VCaP (cell line): ENCODE measurements around the gene EEF2K.
A peak's percentile ranks its signal among the peaks of the same experiment; 100 is the strongest.

Experiments
- H3K27ac ChIP-seq: fragments of 450-650 bp; 2 replicates; pipeline ENCODE4 v1.5.1; 2017
- TF ChIP-seq, protein P1 (sequence below): fragments of 450-650 bp; conservative IDR thresholded peaks from 2 replicates; pipeline ENCODE4 v1.5.1; 2017; ENCODE audit warnings: mild to moderate bottlenecking, moderate library complexity

EEF2K gene

GRCh38 chr16:22190776-22191531 lies 15.1 kb upstream of the EEF2K start:
- H3K27ac ChIP-seq = peak overlapping the region; percentile 59
- TF ChIP-seq, protein P1, sequence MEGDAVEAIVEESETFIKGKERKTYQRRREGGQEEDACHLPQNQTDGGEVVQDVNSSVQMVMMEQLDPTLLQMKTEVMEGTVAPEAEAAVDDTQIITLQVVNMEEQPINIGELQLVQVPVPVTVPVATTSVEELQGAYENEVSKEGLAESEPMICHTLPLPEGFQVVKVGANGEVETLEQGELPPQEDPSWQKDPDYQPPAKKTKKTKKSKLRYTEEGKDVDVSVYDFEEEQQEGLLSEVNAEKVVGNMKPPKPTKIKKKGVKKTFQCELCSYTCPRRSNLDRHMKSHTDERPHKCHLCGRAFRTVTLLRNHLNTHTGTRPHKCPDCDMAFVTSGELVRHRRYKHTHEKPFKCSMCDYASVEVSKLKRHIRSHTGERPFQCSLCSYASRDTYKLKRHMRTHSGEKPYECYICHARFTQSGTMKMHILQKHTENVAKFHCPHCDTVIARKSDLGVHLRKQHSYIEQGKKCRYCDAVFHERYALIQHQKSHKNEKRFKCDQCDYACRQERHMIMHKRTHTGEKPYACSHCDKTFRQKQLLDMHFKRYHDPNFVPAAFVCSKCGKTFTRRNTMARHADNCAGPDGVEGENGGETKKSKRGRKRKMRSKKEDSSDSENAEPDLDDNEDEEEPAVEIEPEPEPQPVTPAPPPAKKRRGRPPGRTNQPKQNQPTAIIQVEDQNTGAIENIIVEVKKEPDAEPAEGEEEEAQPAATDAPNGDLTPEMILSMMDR = no peak

DNA sequence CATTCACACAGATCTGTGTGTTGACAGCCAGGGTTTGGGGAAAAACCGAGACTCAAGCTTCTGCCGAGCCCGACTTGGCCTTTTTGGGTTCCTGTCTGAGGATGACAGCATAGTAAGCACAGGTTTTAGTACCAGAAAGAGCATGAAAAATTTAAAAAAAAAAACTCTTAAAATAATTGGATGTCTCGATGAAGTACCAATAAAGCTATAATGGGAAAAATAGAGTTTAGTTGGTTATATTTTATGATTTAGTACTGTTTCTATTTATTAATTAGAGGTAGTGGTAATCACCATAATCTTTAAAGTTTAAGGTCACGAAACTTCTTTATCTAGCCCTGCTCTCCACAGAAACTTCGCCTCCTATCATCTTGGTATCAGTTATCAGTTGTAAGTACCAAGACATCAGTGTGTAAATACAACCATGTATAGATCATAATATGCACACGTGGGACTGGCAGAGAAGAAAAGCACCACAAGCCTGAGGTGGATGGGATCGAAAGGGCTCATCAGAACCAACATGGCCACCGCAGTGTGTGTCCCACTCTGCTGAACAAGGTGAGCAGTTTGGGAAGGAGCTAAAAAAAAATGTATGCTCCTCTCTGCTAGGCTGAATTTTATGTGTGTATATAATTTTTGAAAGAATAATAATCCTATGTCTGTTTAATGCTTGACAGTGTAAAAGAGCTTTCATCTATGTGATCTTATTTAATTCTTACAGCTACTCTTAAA lies 14.4 kb upstream of the EEF2K start:
- H3K27ac ChIP-seq = peak overlapping the region; percentile 59
- TF ChIP-seq, protein P1 = no peak

DNA sequence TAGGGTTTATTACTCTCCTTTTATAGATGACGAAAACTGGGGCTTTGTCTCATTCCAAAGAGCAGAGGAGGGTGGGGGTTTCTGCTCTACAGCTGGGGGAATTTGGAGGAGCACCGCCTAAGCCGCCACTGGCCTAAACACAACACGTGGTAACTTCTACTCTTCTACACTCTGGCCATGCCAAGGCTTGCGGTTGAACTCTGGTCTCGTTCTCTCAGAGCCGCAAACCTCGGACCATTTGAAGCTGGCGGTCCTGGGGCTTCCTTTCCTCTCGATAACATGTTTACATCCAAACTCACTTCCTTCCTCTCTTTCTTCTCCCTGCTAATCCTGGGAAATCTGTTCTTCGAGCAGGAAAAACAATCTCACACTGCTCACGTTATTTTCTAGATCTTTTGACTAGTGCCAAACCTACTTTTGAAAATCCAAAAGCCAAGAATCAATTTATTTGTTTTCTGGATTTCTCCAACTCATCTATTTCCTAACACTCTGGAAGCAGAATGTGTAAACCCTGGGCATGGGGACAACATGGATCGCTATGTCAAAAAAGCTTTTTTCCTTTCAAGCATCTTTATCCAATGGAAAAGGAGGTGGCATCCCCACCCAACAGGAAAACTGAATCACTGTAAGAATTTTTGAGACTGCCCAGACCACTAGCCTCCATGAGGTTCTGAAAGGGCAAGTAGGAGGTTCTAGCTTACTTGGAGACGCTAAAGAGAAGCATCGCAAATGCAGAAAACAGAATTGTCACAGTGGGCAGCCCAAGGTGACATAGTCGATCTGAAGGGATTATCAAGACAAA lies 13.6 kb upstream of the EEF2K start:
- H3K27ac ChIP-seq = peak overlapping the region; percentile 59

GRCh38 chr16:22193063-22193411 lies 13.0 kb upstream of the EEF2K start:
- H3K27ac ChIP-seq = no peak overlapping the region

More for the DNA sequence above, 13.6 kb upstream of the EEF2K start:
- TF ChIP-seq, protein P1 = no peak

GRCh38 chr16:22194707-22195444 lies 11.2 kb upstream of the EEF2K start:
- no peak overlapping the region for H3K27ac ChIP-seq
- TF ChIP-seq, protein P1 = no peak

More at GRCh38 chr16:22193063-22193411, 13.0 kb upstream of the EEF2K start:
- TF ChIP-seq, protein P1 = no peak

GRCh38 chr16:22195445-22195694 lies 10.7 kb upstream of the EEF2K start:
- TF ChIP-seq, protein P1 = no peak
- 0 out of 2 replicates have a peak overlapping the region, but pooled peaks have one; percentile 43 for H3K27ac ChIP-seq
